GM10266 (cell line): ENCODE measurements around the gene BZW1.
"Not testable (repeated sequence)": the region's sequence is repeated elsewhere in the genome, so short reads cannot be mapped to it uniquely, and the experiment has no call there.

ENCODE experiments used
- DNase-seq: peaks from one replicate; pipeline ENCODE4 v3.0.0; 2012; ENCODE audit errors: extremely low spot score
- CTCF ChIP-seq: IDR thresholded peaks from 2 replicates; pipeline ENCODE4 v1.5.1; 2012; ENCODE audit warnings: mild to moderate bottlenecking, low read depth; ENCODE audit not compliant: control insufficient read depth, insufficient read depth; ENCODE audit errors: missing control alignments

The BZW1 gene

GRCh38 chr2:200814917-200815316, 3.2 kb downstream of the BZW1 start:
- no peak for DNase-seq
- TF ChIP-seq CTCF = no peak

- not testable (repeated sequence) for DNase-seq
Measured at GRCh38 chr2:200818732-200819131, 7.0 kb downstream of the BZW1 start.

GRCh38 chr2:200820573-200821234, 9.0 kb downstream of the BZW1 start:
- TF ChIP-seq CTCF = no peak
- no peak for DNase-seq

- TF ChIP-seq CTCF = no peak
- DNase-seq = no peak
Measured at GRCh38 chr2:200821686-200822245, 10.1 kb downstream of the BZW1 start.

- no peak for DNase-seq
- no peak for TF ChIP-seq CTCF
Measured at GRCh38 chr2:200828104-200828503, 16.4 kb downstream of the BZW1 start.

GRCh38 chr2:200828572-200829257, 17.0 kb downstream of the BZW1 start:
- no peak for DNase-seq
- no peak for TF ChIP-seq CTCF

GRCh38 chr2:200829258-200829655, 17.5 kb downstream of the BZW1 start:
- no peak for DNase-seq
- TF ChIP-seq CTCF = no peak

- no peak for DNase-seq
- TF ChIP-seq CTCF = no peak
Measured at GRCh38 chr2:200834701-200835100, 23.0 kb downstream of the BZW1 start.
